ENCODE results near the gene CCDC157.

CCDC157 gene

GRCh38 chr22:30356449-30357235 is at the start of gene CCDC157, which contains the start of gene SF3A1:
CCDC157 (plus strand) TSS chr22:30357007; CDS start chr22:30366001, 8,994 bp downstream.
SF3A1 (minus strand) TSS chr22:30356894; CDS start chr22:30356792, 102 bp downstream.
- DNase-seq = peak; percentile 91
- peak; percentile 95 for ATAC-seq

- DNase-seq (no peak), ATAC-seq (no peak)
These were observed 49.7 kb upstream of the CCDC157 start for GRCh38 chr22:30307041-30307574.

GRCh38 chr22:30308093-30308492 is 48.7 kb upstream of the CCDC157 start:
- no peak for DNase-seq
- ATAC-seq = no peak

GRCh38 chr22:30308518-30309230 is 48.1 kb upstream of the CCDC157 start:
- ATAC-seq = no peak
- DNase-seq = no peak

GRCh38 chr22:30309951-30310741 is 46.7 kb upstream of the CCDC157 start:
- DNase-seq = no peak
- ATAC-seq = peak; percentile 45

GRCh38 chr22:30310881-30311771 is 45.7 kb upstream of the CCDC157 start:
- no peak for DNase-seq
- no peak for ATAC-seq

- DNase-seq (no peak), ATAC-seq (peak; percentile 41)
These were observed 44.8 kb upstream of the CCDC157 start for GRCh38 chr22:30312053-30312452.

- no peak for DNase-seq
- no peak for ATAC-seq
These were observed 43.1 kb upstream of the CCDC157 start for GRCh38 chr22:30313527-30314363.

GRCh38 chr22:30314915-30315314 is 41.9 kb upstream of the CCDC157 start:
- DNase-seq = peak; percentile 69
- peak; percentile 66 for ATAC-seq

- ATAC-seq (no peak), DNase-seq (no peak)
These were observed 40.7 kb upstream of the CCDC157 start for GRCh38 chr22:30315962-30316576.

GRCh38 chr22:30317778-30318177 is 39.0 kb upstream of the CCDC157 start:
- ATAC-seq = no peak
- no peak for DNase-seq

- ATAC-seq = no peak
These were observed 37.9 kb upstream of the CCDC157 start for GRCh38 chr22:30318799-30319419.

GRCh38 chr22:30320021-30320556 is 36.7 kb upstream of the CCDC157 start:
- no peak for DNase-seq
- no peak for ATAC-seq

More at GRCh38 chr22:30318799-30319419, 37.9 kb upstream of the CCDC157 start:
- no peak for DNase-seq

- ATAC-seq (no peak), DNase-seq (no peak)
These were observed 35.3 kb upstream of the CCDC157 start for GRCh38 chr22:30321461-30321860.

GRCh38 chr22:30323246-30323645 is 33.6 kb upstream of the CCDC157 start:
- no peak for ATAC-seq
- DNase-seq = no peak

GRCh38 chr22:30324014-30324730 is 32.6 kb upstream of the CCDC157 start:
- DNase-seq (peak; percentile 60), ATAC-seq (peak; percentile 37)

GRCh38 chr22:30325065-30325720 is 31.6 kb upstream of the CCDC157 start:
- DNase-seq (no peak), ATAC-seq (no peak)

All from stimulated activated naive CD8-positive, alpha-beta T cell treated with anti-CD3 and anti-CD28 coated beads, Interleukin-15, Interleukin-2, amounts not matched to agents 100 U/mL and 50 U/mL, for 24 hours (primary cell).